Loucy (cell line): ENCODE measurements around the gene CTSA.

Source experiments
- CTCF ChIP-seq: fragments of 200-600 bp; sonication (generic); conservative IDR thresholded peaks from 2 replicates; pipeline ENCODE4 v1.5.1; 2014; ENCODE audit warnings: mild to moderate bottlenecking, antibody characterized with exemption, low read length
- EZH2phosphoT487 ChIP-seq: fragments of 200-600 bp; IDR thresholded peaks from 2 replicates; pipeline ENCODE4 v1.6.1; 2018; ENCODE audit warnings: antibody characterized with exemption, mild to moderate bottlenecking, moderate library complexity, borderline replicate concordance

- no peak for TF ChIP-seq CTCF
- no peak for TF ChIP-seq EZH2phosphoT487
Measured at GRCh38 chr20:45896641-45897161, 5.6 kb downstream of the CTSA start.
